GM19238 (cell line): Measurements from ENCODE around the gene ZNF577.

Source experiments
- DNase-seq: peaks from one replicate; pipeline ENCODE4 v3.0.0; 2011; ENCODE audit warnings: low spot score; ENCODE audit not compliant: insufficient read length

ZNF577 gene

GRCh38 chr19:51873097-51873496 lies 14.7 kb downstream of the ZNF577 start:
- DNase-seq, result no peak

GRCh38 chr19:51861870-51862622 lies 25.7 kb downstream of the ZNF577 start:
- DNase-seq, result no peak

- no peak for DNase-seq
These were observed 50.6 kb downstream of the ZNF577 start for GRCh38 chr19:51837145-51837544.

DNA sequence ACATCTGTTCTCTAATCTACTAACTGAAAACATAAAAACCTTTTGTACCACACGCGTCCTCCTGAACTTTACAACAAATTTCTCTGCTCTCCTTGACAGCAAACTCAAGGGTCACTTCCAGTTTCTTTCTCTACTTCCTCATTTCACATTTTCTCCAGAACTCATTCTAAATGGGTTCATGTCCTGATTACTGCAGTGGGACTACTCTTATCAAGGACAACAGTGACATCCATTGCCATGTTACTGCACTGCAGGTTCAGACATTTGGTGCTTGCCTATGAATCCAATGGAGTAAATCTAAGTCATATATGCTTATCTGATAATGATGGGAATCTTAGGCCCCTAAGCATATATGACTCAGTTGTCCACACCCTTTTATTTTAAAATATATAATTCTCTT lies 57.5 kb downstream of the ZNF577 start:
- no peak for DNase-seq

- no peak for DNase-seq
These were observed 63.3 kb downstream of the ZNF577 start for GRCh38 chr19:51824281-51825005.

DNA sequence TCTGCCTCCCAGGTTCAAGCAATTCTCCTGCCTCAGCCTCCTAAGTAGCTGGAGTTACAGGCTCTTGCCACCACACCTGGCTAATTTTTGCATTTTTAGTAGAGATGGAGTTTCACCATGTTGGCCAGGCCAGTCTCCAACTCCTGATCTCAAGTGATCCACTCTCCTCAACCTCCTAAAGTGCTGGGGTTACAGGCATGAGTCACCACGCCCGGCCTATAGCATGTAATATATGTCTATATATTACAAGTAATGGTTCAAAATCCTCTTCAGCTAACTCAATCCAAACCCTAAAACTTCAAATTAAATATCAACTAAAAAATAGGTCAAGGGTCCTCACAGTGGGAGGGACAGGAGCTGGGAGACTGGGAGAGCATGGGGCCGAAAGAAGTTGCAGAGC lies 64.8 kb downstream of the ZNF577 start:
- no peak for DNase-seq

GRCh38 chr19:51822325-51822724 lies 65.4 kb downstream of the ZNF577 start:
- no peak for DNase-seq

DNA sequence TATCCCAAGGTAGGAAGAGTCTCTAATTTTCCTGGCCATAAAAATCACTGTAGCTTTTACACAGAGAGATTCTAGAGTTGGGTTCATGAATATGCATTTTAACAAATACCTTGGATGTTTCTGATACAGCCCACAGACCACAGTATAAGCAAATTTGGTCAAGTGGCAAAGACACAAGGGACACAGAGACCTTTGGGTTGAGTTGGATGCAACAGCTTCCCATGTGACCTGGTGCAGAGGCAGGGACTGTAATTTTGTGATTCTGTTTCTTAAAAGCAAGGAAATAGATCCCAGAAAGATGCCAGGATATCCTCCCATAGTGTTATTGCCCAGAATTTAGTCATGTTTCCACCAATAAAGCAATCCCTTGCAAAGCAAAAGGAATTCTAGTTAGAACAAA lies 65.8 kb downstream of the ZNF577 start:
- no peak for DNase-seq

GRCh38 chr19:51821456-51821855 lies 66.3 kb downstream of the ZNF577 start:
- no peak for DNase-seq
